ENCODE measurements around the gene CTBP2.

Gene CTBP2

GRCh38 chr10:125102821-125103220 lies 57.5 kb downstream of the CTBP2 start:
- DNase-seq, result no peak

GRCh38 chr10:125102246-125102645 lies 58.1 kb downstream of the CTBP2 start:
- DNase-seq, result no peak

DNA sequence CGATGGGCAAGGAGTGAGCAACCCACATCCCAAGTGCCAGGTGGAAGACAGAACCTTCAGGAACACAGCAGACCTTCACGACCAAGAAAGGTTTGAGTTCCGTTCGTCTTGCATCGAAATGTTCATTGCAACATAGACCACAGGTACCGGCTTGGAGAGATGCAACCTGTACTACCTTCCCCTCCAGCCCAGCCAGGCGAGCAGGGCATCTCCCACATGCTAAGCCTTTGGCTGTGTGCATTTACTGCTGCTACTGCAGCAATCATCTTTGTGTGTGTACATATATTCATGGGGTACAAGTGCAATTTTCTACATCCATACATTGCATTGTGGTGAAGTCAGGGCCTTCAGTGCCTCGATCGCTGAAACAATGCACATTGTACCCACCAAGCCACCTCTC lies 58.8 kb downstream of the CTBP2 start:
- DNase-seq, result no peak

- no peak for DNase-seq
Measured at GRCh38 chr10:125101049-125101448, 59.3 kb downstream of the CTBP2 start.

DNA sequence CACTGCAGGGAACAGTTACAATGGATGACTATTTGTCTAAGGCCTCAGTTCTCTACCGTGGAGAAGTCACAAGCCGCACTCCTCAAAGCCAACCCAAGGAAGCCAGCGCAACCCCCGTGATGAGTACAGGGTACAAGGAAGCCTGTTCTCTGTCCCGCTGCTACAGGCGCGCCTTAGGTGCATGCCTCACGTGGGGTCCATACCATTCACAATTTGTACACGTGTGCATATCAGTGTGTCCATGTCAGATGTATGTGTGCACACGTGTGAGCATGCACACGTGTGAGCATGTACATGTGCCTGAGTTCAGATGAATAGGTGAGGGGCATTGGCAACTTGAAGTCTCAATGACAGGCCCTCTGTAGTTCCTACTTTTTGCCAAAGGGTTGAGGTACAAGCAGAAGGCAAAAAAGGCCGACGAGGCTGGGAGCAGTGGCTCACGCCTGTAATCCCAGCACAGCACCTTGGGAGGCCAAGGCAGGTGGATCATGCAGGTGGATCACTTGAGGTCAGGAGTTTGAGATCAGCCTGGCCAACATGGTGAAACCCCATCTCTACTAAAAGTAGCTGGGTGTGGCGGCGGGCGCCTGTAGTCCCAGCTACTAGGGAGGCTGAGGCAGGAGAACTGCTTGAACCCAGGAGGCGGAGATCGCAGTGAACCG lies 62.8 kb downstream of the CTBP2 start:
- DNase-seq, result no peak

DNA sequence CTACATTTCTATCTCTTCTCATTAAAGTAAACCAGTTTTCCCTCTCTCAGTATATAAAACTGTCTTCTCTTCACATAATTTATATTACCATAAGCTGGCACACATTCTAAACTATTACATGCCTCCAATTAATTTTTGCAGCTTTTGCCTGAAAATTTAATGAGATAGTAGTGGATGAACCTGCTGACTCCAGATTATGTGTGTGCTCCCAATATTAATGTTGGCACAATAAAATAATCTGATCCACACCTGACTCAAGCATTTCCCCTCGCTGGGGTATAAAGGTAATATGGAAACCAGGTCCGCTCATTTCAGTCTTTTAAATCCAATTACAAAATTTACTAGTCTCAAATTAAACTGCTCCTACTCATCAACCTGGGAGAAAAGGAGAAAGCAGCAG lies 63.4 kb downstream of the CTBP2 start:
- no peak for DNase-seq

GRCh38 chr10:125096371-125096770 lies 64.0 kb downstream of the CTBP2 start:
- DNase-seq, result no peak

DNA sequence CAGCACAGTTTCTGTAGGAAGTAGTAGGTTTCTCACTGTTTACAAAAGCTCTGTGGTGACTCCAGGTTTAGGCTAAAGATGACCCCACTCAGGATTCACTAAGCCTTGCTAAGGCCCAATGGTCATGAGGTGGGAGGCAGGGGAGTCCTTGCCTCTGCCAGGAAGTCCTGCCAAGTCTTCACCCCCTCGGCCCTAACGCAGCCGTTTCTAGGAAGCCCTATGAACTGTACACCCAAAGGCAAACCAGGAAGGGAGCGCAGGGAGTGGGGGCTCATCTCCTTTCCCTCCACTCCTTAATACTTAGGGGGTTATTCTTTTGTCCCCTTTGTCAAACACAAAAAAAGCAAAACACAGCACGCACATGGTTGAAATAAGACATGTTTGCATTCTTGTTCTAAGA lies 64.6 kb downstream of the CTBP2 start:
- DNase-seq, result no peak

DNA sequence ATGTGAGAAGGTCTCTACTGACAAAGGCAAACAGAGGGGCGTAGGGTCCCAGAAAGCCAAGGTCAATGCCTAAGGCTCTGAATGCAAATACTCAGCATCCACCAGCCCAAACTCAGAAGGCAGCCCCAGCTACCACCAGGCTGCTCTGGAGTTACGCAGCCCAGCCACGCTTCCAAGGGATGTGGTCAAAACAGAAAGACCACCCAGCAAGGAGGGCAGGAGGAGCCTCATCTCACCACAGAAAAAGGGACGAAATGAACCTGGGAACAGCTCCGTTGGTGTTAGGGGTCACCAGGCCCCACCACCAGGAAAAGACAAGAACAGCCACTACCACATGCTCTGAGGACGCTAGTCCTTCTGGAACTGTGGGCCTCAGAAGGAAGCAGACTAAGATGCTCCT lies 65.1 kb downstream of the CTBP2 start:
- no peak for DNase-seq

- DNase-seq, result no peak
Measured at GRCh38 chr10:125094806-125095205, 65.6 kb downstream of the CTBP2 start.

GRCh38 chr10:125093974-125094705 lies 66.2 kb downstream of the CTBP2 start:
- no peak for DNase-seq

DNA sequence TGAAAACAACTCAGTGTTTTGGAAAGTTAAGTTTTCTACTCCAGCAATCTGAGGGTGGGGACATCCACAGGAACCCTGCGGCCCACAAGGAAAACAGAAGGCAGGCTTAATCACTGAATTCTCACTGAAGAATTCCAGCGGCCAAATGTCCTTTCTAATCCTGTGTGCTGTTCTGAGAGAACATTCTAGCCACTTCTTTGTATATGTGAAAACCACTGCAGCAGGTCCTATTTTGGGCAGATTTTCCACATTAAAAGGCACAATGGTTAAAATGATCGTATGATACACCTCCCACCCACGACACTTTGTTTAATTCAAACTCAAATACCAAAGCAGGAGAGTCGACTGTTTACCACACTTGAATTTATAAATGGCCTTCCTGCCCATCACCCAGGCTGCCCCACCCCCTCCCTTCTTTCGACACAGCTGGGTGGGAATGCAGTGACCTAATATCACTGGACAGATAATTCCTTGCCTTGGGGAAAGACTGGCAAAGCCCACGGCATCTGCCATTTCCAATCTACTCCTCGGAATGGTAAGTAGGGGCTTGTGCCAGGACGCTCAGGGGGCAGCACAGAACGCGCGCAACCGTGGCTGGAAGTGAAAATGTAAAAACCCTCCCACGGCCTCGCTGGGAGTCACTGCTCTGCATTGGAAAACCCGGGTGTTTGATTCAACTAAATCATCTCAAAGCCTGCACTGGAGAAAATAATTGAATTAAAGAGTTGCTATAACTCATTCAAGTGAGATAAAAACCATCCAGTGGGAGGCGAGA lies 67.0 kb downstream of the CTBP2 start:
- DNase-seq, result no peak

GRCh38 chr10:125092564-125093031 lies 67.8 kb downstream of the CTBP2 start:
- no peak for DNase-seq

GRCh38 chr10:125091891-125092290 lies 68.5 kb downstream of the CTBP2 start:
- no peak for DNase-seq

GRCh38 chr10:125089469-125089868 lies 70.9 kb downstream of the CTBP2 start:
- DNase-seq, result no peak

DNA sequence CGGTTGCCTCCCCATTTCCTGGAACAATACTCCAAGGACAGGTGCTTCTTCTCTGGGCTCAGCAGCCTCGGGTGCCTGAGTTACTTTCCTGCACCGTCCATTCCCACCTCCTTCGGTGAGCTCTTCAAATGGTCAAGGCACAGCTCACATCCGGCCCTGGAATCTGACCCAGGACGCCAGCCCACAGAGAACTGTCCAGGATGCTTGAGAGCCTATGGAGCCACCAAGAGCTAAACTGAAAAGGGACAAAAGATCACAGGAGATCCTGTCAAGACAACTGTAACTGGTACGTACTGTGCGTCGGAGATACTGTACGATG lies 72.5 kb downstream of the CTBP2 start:
- no peak for DNase-seq

DNA sequence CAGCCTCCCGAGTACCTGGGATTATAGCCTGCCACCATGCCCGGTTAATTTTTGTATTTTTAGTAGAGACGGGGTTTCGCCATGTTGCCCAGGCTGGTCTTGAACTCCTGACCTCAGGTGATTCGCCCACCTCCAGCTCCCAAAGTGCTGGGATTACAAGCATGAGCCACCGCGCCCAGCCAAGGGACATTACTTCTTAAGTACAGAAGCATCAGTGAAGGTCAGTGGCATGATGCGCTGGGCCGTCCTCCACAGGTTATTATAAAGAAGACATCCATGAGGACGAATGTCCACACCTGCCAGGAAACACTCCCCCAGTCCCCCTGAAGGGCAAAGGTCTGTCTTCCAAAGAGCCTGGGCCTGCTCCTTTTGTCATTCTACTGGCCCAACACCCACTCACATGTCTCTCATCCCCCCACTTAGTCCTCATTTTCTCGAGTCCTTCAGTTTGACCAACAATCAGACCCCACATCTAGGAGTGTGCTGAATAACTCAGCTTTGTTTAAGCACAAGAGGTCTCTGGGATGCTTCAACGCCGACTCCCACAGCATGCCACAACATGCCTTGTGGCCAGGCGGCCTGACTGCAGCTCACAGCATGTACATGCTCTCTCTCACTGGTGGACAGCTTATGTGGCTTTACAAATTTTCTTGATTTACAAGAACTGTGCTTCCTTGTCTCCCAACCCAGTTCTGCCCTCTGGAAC lies 73.0 kb downstream of the CTBP2 start:
- DNase-seq, result no peak

GRCh38 chr10:125086691-125087090 lies 73.7 kb downstream of the CTBP2 start:
- no peak for DNase-seq

- no peak for DNase-seq
Measured at GRCh38 chr10:125085258-125086054, 74.9 kb downstream of the CTBP2 start.

DNA sequence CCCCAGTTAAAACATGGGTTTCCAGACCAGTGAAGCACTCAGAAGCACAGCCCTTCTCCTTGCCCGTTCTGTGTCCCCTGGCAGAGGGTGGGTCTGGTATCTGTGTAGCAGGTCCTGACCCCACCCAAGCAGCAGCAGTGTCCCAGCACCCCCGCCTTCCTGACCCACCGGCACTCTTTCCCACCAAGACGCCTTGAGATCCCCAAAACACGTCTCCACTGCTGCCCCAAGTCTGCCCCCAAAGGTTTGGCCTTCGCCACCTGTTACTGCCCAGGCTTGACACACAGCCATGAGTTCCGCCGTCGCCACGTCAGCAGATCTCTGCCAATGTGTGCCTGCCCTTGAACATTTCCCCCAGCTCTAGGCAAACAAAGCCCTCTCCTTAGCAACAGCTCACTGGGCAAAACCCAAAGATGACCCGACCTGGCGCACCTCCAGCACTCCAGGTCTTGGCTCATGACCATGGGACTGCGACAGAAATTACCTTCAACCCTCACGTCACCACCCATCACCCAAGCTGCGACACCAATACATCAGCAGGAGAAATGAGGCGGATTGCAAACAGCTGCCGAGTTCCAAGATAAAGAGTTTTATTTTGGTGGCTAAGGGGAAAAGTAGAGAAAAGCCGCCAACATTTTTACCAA lies 75.6 kb downstream of the CTBP2 start:
- peak; percentile 16 to 24 for DNase-seq

DNA sequence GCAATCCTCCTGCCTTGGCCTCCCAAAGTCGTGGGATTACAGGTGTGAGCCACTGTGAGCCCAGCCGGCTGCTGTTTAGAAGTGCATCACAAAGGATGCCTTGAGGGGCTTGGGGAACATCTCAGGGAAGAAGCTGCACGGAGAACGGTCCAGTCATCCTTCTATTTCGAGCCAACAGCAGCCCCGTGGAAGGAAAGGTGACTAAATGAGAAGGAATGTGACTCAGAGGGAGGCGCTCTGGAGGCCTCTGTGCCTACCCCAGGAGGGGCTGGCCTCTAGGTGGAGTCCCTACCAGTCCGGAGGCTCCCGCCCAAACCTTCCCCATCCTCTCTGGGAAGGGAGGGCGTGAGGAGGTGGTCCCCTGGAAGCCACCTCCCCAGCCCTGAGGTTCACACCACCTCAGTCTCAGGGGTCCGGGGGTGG lies 76.2 kb downstream of the CTBP2 start:
- DNase-seq, result no peak

DNA sequence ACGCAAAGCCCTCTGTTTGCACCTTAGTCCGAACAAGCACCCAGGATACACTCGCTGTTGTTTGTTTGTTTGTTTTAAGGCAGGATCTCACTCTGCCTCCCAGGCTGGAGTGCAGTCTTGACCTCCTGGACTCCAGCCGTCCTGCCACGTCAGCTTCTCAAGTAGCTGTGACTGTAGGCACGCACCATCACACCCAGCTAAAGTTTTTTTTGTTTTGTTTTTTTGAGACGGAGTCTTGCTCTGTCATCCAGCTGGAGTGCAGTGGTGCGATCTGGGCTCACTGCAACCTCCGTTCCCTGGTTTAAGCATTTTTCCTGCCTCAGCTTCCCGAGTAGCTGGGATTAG lies 76.8 kb downstream of the CTBP2 start:
- DNase-seq, result no peak

Data from NCI-H446 (cell line).